HT1080 (cell line): Measurements from ENCODE around the gene GALNT17. TPM values are rescaled to one million over a fixed set of nuclear protein-coding genes. Genes with fewer than 3 reads are reported as not detected.

ENCODE experiments used
- DNase-seq: peaks from one replicate; pipeline ENCODE4 v3.0.0-alpha.2; 2015; ENCODE audit warnings: low read depth
- total RNA-seq: library from RNA; depleted of rRNA; stranded (reverse); fragments of >200 nt; shearing (Covaris generic); gene quantifications from 2 replicates; pipeline ENCODE4 v1.2.3, GENCODE V29; 2014

Gene GALNT17
- total RNA-seq, 1 experiment from 2014 or later = not detected

GRCh38 chr7:71386152-71386785 lies 254.3 kb downstream of the GALNT17 start:
- DNase-seq = no peak

- DNase-seq = no peak
Observed at GRCh38 chr7:71388181-71388580, 256.2 kb downstream of the GALNT17 start.

GRCh38 chr7:71389976-71390375 lies 258.0 kb downstream of the GALNT17 start:
- no peak for DNase-seq

- no peak for DNase-seq
Observed at GRCh38 chr7:71393661-71394060, 261.7 kb downstream of the GALNT17 start.

- no peak for DNase-seq
Observed at GRCh38 chr7:71402684-71403083, 270.7 kb downstream of the GALNT17 start.

GRCh38 chr7:71403202-71403946 lies 271.4 kb downstream of the GALNT17 start:
- no peak for DNase-seq

GRCh38 chr7:71404726-71405345 lies 272.9 kb downstream of the GALNT17 start:
- no peak for DNase-seq

GRCh38 chr7:71408271-71408670 lies 276.3 kb downstream of the GALNT17 start:
- no peak for DNase-seq

GRCh38 chr7:71409550-71410157 lies 277.7 kb downstream of the GALNT17 start:
- DNase-seq = no peak

- no peak for DNase-seq
Observed at GRCh38 chr7:71411475-71411874, 279.5 kb downstream of the GALNT17 start.

- peak; percentile 50 for DNase-seq
Observed at GRCh38 chr7:71414490-71414889, 282.5 kb downstream of the GALNT17 start.

GRCh38 chr7:71419546-71420337 lies 287.8 kb downstream of the GALNT17 start:
- no peak for DNase-seq

- DNase-seq = no peak
Observed at GRCh38 chr7:71422104-71422503, 290.2 kb downstream of the GALNT17 start.

GRCh38 chr7:71424166-71425035 lies 292.5 kb downstream of the GALNT17 start:
- DNase-seq = no peak

GRCh38 chr7:71429083-71429482 lies 297.1 kb downstream of the GALNT17 start:
- DNase-seq = no peak

GRCh38 chr7:71430246-71430645 lies 298.3 kb downstream of the GALNT17 start:
- DNase-seq = no peak

GRCh38 chr7:71439321-71439720 lies 307.4 kb downstream of the GALNT17 start:
- no peak for DNase-seq

- no peak for DNase-seq
Observed at GRCh38 chr7:71442492-71443190, 310.7 kb downstream of the GALNT17 start.

GRCh38 chr7:71443191-71443530 lies 311.2 kb downstream of the GALNT17 start:
- DNase-seq = no peak

GRCh38 chr7:71444130-71444529 lies 312.2 kb downstream of the GALNT17 start:
- DNase-seq = no peak
